Trophoblast cell (in vitro differentiated cells and primary cell): ENCODE measurements around the gene DAAM2.

ENCODE experiments used
- DNase-seq, 2 donors: peaks; one replicate each; pipeline ENCODE4 v3.0.0-alpha.2; 2016
- H2AFZ ChIP-seq: 2 replicates; pipeline ENCODE4 v1.6.1; 2013; ENCODE audit warnings: low read length, moderate library complexity, mild to moderate bottlenecking; ENCODE audit not compliant: insufficient read depth, poor library complexity
- H2AK5ac ChIP-seq: 2 replicates; pipeline ENCODE4 v1.6.1; 2013; ENCODE audit warnings: mild to moderate bottlenecking, low read length
- H2BK120ac ChIP-seq: 2 replicates; pipeline ENCODE4 v1.6.1; 2013; ENCODE audit warnings: low read length, mild to moderate bottlenecking, moderate library complexity; ENCODE audit not compliant: insufficient read depth, poor library complexity
- H2BK12ac ChIP-seq: 2 replicates; pipeline ENCODE4 v1.6.1; 2013; ENCODE audit warnings: mild to moderate bottlenecking, low read length, moderate library complexity
- H2BK5ac ChIP-seq: 2 replicates; pipeline ENCODE4 v1.6.1; 2013; ENCODE audit warnings: low read length, low read depth, moderate library complexity, mild to moderate bottlenecking; ENCODE audit not compliant: poor library complexity
- H3K14ac ChIP-seq: 2 replicates; pipeline ENCODE4 v1.6.1; 2013; ENCODE audit warnings: mild to moderate bottlenecking, low read length
- H3K18ac ChIP-seq: 2 replicates; pipeline ENCODE4 v1.6.1; 2013; ENCODE audit warnings: mild to moderate bottlenecking, low read length
- H3K23ac ChIP-seq: 2 replicates; pipeline ENCODE4 v1.6.1; 2013; ENCODE audit warnings: low read length
- H3K27ac ChIP-seq: 2 replicates; pipeline ENCODE4 v1.5.1; 2013; ENCODE audit warnings: low read depth, mild to moderate bottlenecking, inconsistent platforms, low read length, moderate library complexity
- H3K27me3 ChIP-seq: 2 replicates; pipeline ENCODE4 v1.6.1; 2013; ENCODE audit warnings: inconsistent platforms, mild to moderate bottlenecking, low read length, moderate library complexity; ENCODE audit not compliant: insufficient read depth
- H3K36me3 ChIP-seq, 2 experiments: 1 replicate in 1 of 2; 2 replicates in 1 of 2; pipeline ENCODE4 v1.6.1; 2013; ENCODE audit warnings: low read length in 2 of 2, mild to moderate bottlenecking in 2 of 2, moderate library complexity in 1 of 2; ENCODE audit not compliant: insufficient read depth in 2 of 2, control insufficient read depth in 1 of 2
- H3K4ac ChIP-seq: 2 replicates; pipeline ENCODE4 v1.6.1; 2013; ENCODE audit warnings: low read depth, mild to moderate bottlenecking, low read length, moderate library complexity
- H3K4me1 ChIP-seq, 2 experiments: 1 replicate in 1 of 2; 2 replicates in 1 of 2; pipeline ENCODE4 v1.6.1; 2013; ENCODE audit warnings: low read length in 2 of 2, mild to moderate bottlenecking in 2 of 2, moderate library complexity in 1 of 2; ENCODE audit not compliant: insufficient read depth in 2 of 2, control insufficient read depth in 1 of 2
- H3K4me2 ChIP-seq: 2 replicates; pipeline ENCODE4 v1.6.1; 2013; ENCODE audit warnings: inconsistent platforms, mild to moderate bottlenecking, low read length, moderate library complexity
- H3K4me3 ChIP-seq: 2 replicates; pipeline ENCODE4 v1.5.1; 2013; ENCODE audit warnings: mild to moderate bottlenecking, low read depth, low read length, inconsistent platforms
- H3K79me1 ChIP-seq: one replicate; pipeline ENCODE4 v1.6.1; 2013; ENCODE audit warnings: low read length
- H3K79me2 ChIP-seq: 2 replicates; pipeline ENCODE4 v1.6.1; 2013; ENCODE audit warnings: low read length, mild to moderate bottlenecking; ENCODE audit not compliant: control insufficient read depth, insufficient read depth, poor library complexity
- H3K9ac ChIP-seq: 2 replicates; pipeline ENCODE4 v1.6.1; 2013; ENCODE audit warnings: mild to moderate bottlenecking, low read length
- H3K9me3 ChIP-seq: 2 replicates; pipeline ENCODE4 v1.6.1; 2013; ENCODE audit warnings: low read depth, mild to moderate bottlenecking, control low read depth, inconsistent platforms, low read length; ENCODE audit not compliant: insufficient read depth
- H4K12ac ChIP-seq: 2 replicates; pipeline ENCODE4 v1.6.1; 2013; ENCODE audit warnings: low read depth, mild to moderate bottlenecking, low read length, moderate library complexity
- H4K8ac ChIP-seq: 2 replicates; pipeline ENCODE4 v1.6.1; 2013; ENCODE audit warnings: low read depth, mild to moderate bottlenecking, low read length, moderate library complexity
- H4K91ac ChIP-seq: one replicate; pipeline ENCODE4 v1.6.1; 2013; ENCODE audit warnings: low read depth, mild to moderate bottlenecking, low read length, moderate library complexity
- WGBS: extraction: QIAGEN DNeasy Blood & Tissue Kit; methylation state at CpG from one replicate; pipeline ENCODE4 v1.1.7; 2013; ENCODE audit warnings: missing lambda C conversion rate; ENCODE audit not compliant: insufficient read length, insufficient coverage; ENCODE audit errors: extremely low coverage; 5-methylcytosine and 5-hydroxymethylcytosine counted together

The DAAM2 gene

GRCh38 chr6:39896701-39897100, 104.5 kb downstream of the DAAM2 start:
- no CpG with 5 or more reads among the region's 12 CpGs for WGBS
- Histone ChIP-seq H3K4me3 (no peak overlapping the region), H2BK5ac (no peak overlapping the region), H3K4me2 (no peak overlapping the region), H2BK12ac (no peak overlapping the region), H2AFZ (no peak overlapping the region), H4K12ac (no peak overlapping the region), H3K14ac (no peak overlapping the region), H4K8ac (no peak overlapping the region), H3K9me3 (peaks cover 3% of the 10 kb centered on the region), H3K9ac (no peak overlapping the region), H2AK5ac (no peak overlapping the region), H3K23ac (no peak overlapping the region), H3K18ac (no peak overlapping the region), H3K79me1 (no peaks in the 10 kb centered on the region), H3K4ac (no peak overlapping the region), H3K27ac (no peak overlapping the region), H3K4me1 (no peaks in the 10 kb centered on the region), H2BK120ac (no peak overlapping the region), H3K79me2 (no peaks in the 10 kb centered on the region), H4K91ac (no peak overlapping the region), H3K36me3 (peaks cover 13 to 17% of the 10 kb centered on the region in 2 experiments), H3K27me3 (no peaks in the 10 kb centered on the region)
- no peak for DNase-seq

- H4K91ac ChIP-seq, result no peak overlapping the region
- no peak overlapping the region for H3K18ac ChIP-seq
- no peak overlapping the region for H3K4me3 ChIP-seq
- no peak overlapping the region for H2BK120ac ChIP-seq
- H3K27me3 ChIP-seq, result no peaks in the 10 kb centered on the region
- H3K9ac ChIP-seq, result no peak overlapping the region
- peaks cover 15 to 24% of the 10 kb centered on the region in 2 experiments for H3K36me3 ChIP-seq
- no peak overlapping the region for H4K8ac ChIP-seq
- H3K9me3 ChIP-seq, result peaks cover 3% of the 10 kb centered on the region
- no peak overlapping the region for H2AFZ ChIP-seq
- H3K23ac ChIP-seq, result no peak overlapping the region
- no peak overlapping the region for H4K12ac ChIP-seq
- H3K79me1 ChIP-seq, result no peaks in the 10 kb centered on the region
- no peak overlapping the region for H3K4ac ChIP-seq
- H3K79me2 ChIP-seq, result no peaks in the 10 kb centered on the region
- H3K4me1 ChIP-seq, result no peaks in the 10 kb centered on the region
- H2AK5ac ChIP-seq, result no peak overlapping the region
- DNase-seq, result no peak
- no peak overlapping the region for H2BK12ac ChIP-seq
- WGBS, result no CpG with 5 or more reads among the region's 3 CpGs
- H3K14ac ChIP-seq, result no peak overlapping the region
- H3K27ac ChIP-seq, result no peak overlapping the region
- no peak overlapping the region for H3K4me2 ChIP-seq
- H2BK5ac ChIP-seq, result no peak overlapping the region
These were observed 105.5 kb downstream of the DAAM2 start for GRCh38 chr6:39897698-39898097.

GRCh38 chr6:39898625-39899024, 106.4 kb downstream of the DAAM2 start:
- H3K14ac ChIP-seq, result no peak overlapping the region
- no peak overlapping the region for H2AK5ac ChIP-seq
- H3K9me3 ChIP-seq, result peaks cover 3% of the 10 kb centered on the region
- WGBS, result no CpG with 5 or more reads among the region's 4 CpGs
- no peak overlapping the region for H4K91ac ChIP-seq
- peaks cover 18 to 29% of the 10 kb centered on the region in 2 experiments for H3K36me3 ChIP-seq
- no peak overlapping the region for H2BK120ac ChIP-seq
- H3K4me3 ChIP-seq, result no peak overlapping the region
- no peak overlapping the region for H3K4ac ChIP-seq
- H3K79me2 ChIP-seq, result no peaks in the 10 kb centered on the region
- H3K4me2 ChIP-seq, result no peak overlapping the region
- H4K8ac ChIP-seq, result no peak overlapping the region
- no peak overlapping the region for H4K12ac ChIP-seq
- no peak overlapping the region for H3K23ac ChIP-seq
- H3K27me3 ChIP-seq, result no peaks in the 10 kb centered on the region
- no peaks in the 10 kb centered on the region for H3K79me1 ChIP-seq
- DNase-seq, result no peak
- no peak overlapping the region for H3K9ac ChIP-seq
- no peak overlapping the region for H3K27ac ChIP-seq
- no peak overlapping the region for H2BK5ac ChIP-seq
- no peak overlapping the region for H3K18ac ChIP-seq
- no peaks in the 10 kb centered on the region for H3K4me1 ChIP-seq
- no peak overlapping the region for H2AFZ ChIP-seq
- H2BK12ac ChIP-seq, result no peak overlapping the region

GRCh38 chr6:39899554-39900295, 107.5 kb downstream of the DAAM2 start:
- Histone ChIP-seq H3K4me1 (no peaks in the 10 kb centered on the region), H4K12ac (no peak overlapping the region), H3K79me1 (no peaks in the 10 kb centered on the region), H2BK5ac (no peak overlapping the region), H3K4ac (no peak overlapping the region), H3K23ac (no peak overlapping the region), H3K4me2 (no peak overlapping the region), H2AK5ac (no peak overlapping the region), H3K79me2 (no peaks in the 10 kb centered on the region), H3K27me3 (no peaks in the 10 kb centered on the region), H3K27ac (no peak overlapping the region), H4K91ac (no peak overlapping the region), H3K9ac (no peak overlapping the region), H3K9me3 (peaks cover 3% of the 10 kb centered on the region), H3K4me3 (no peak overlapping the region), H4K8ac (no peak overlapping the region), H2AFZ (no peak overlapping the region), H3K18ac (no peak overlapping the region), H3K36me3 (peaks cover 20 to 29% of the 10 kb centered on the region in 2 experiments), H2BK120ac (no peak overlapping the region), H2BK12ac (no peak overlapping the region), H3K14ac (no peak overlapping the region)
- DNase-seq, result peak in 1 of 2 donors; percentile 19
- WGBS, result no CpG with 5 or more reads among the region's 10 CpGs
